SKM-1 (cell line): ENCODE results near the gene PCDHB15.
"Not testable (repeated sequence)": the region's sequence is repeated elsewhere in the genome, so short reads cannot be mapped to it uniquely, and the experiment has no call there.

Source experiments
- DNase-seq: peaks from one replicate; lab custom pipeline; 2025; ENCODE audit not compliant: unreplicated experiment; lab: John Stamatoyannopoulos, UW

The PCDHB15 gene

DNA sequence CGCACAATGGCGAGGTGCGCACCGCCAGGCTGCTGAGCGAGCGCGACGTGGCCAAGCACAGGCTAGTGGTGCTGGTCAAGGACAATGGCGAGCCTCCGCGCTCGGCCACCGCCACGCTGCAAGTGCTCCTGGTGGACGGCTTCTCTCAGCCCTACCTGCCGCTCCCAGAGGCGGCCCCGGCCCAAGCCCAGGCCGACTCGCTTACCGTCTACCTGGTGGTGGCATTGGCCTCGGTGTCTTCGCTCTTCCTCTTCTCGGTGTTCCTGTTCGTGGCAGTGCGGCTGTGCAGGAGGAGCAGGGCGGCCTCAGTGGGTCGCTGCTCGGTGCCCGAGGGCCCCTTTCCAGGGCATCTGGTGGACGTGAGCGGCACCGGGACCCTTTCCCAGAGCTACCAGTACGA, 2.2 kb downstream of the PCDHB15 start:
- not testable (repeated sequence) for DNase-seq

- no peak for DNase-seq
Observed at GRCh38 chr5:141250576-141250975, 5.4 kb downstream of the PCDHB15 start.

DNA sequence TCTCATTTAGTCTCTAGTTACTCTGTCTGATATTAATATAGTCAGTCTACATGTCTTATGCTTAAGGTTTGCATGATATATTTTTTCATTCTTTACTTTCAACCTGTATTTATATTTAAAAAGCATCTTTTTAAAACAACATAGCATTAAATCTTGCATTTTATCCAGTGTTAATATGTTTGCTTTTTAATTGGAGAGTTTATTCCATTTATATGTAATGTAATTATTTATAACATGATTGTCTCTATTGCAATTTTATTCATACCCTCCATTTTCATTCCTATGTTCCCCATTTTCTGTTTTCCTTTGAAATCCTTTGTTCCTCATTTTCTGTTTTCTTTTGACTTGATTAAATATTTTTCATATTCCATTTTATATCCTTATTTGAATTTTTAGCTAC, 13.3 kb downstream of the PCDHB15 start:
- DNase-seq, result no peak

GRCh38 chr5:141258948-141259347, 13.8 kb downstream of the PCDHB15 start:
- DNase-seq, result no peak

DNA sequence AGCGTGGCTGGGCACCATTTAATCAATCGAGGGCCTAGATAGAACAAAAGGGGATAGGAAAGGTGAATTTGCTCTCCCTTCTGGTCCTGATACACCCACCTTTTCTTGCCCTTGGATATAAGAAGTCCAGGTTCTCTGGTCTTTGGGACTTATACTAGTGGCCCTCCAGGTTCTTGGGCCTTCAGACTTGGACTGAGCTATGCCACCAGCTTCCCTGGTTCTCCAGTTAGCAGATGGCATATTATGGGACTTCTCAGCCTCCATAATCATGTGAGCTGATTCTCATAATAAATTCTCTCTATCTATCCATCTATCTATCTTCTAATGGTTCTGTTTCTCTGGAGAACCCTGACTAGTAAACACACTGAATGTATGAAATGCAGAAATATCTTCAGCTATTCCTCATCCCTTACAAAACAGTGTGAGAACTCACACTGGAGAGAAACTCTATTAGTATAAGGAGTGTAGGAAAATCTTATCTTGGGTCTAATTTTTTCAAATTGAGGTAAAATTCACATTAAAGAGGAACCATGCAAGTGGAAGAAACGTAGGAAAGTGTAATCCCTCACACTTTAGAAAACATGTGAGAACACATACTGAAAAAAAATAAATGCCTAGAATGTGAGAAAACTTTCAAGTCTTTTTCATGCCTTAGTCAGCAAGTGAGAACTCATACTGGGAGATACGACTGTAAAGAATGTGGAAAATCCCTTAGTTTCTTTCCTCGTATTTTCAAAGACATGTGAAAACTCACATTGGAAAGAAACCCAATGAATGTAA, 15.5 kb downstream of the PCDHB15 start:
- DNase-seq, result no peak

DNA sequence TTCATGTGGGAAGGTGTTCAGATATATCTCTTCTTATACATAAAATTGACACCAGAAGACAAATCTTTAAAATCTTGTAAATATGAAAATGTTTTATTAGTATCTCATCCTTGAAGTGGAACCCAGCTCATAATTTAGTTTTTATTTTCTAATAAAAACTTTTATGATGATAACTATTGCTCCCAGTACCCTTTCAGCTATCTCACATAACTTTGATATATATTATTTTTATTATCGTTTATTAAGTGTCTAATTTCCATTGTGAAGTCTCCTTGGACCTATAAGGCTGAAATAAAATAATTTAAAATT, 16.0 kb downstream of the PCDHB15 start:
- no peak for DNase-seq

DNA sequence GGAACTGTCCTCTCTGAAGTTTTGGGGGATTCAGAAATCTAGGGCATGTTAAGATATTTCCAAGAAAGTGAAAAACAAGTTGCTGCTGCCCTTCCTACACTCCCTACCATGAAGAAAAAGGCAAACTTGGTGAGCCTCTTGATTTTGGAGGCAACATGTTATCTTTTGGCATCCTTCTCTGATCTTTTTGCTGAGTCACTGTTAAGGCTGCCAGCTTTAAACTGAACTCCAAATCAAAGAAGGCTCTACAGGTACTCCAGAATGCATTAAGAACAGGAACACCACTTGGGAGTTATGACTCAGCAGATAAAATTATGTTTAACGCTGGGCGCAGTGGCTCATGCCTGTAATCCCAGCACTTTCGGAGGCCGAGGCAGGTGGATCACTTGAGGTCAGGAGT, 24.0 kb downstream of the PCDHB15 start:
- DNase-seq, result no peak

GRCh38 chr5:141272906-141273305, 27.7 kb downstream of the PCDHB15 start:
- DNase-seq, result no peak

DNA sequence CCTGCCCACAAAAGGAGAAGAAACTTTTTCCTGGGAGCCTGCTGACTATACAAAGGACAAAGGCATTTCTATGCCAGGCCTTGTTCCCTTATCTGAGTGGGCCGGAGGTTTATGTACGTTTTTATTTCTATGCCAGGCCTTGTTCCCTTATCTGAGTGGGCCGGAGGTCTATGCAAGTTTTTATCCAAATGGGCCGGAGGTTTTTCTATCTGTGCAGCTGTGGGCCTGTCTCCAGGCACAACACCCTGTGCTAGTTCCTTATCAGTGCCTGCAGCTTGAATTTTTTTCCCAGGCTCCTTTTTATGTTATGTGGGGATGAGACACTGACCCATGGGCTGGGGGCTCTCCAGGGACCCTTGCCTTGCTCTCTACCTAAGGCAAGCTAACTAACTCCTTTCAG, 53.2 kb downstream of the PCDHB15 start:
- DNase-seq, result no peak
